ENCODE measurements around the gene CARMIL1. TPM values are rescaled to one million over a fixed set of nuclear protein-coding genes. Genes with fewer than 3 reads are reported as not detected.

The CARMIL1 gene
- total RNA-seq, 1 donor from 2014 or later: 11.8 TPM

DNA sequence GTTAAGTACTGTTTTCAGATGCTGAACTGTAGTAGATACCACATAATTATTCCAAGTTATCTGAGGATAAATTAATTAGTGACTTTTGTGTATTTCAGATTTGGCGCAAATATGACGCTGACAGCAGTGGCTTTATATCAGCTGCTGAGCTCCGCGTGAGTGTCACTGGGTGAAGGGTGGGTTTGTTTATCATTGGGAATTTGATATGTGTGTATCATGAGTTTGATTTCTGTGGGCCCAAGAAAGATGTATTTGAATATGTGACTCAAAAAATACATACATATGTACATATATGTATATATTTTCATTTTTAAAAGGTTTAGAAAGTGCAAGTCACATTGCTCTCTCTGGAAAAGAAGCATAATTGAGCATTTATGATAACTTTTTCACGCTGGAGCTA is 390.2 kb downstream of the CARMIL1 start:
- no peak overlapping the region for H3K4me3 Mint-ChIP-seq
- H3K27ac Mint-ChIP-seq: no peak overlapping the region
- peaks cover 3% of the 10 kb centered on the region for H3K27me3 Mint-ChIP-seq
- DNase-seq (ENCODE audit: extremely low spot score, unreplicated experiment): no peak
- TF ChIP-seq, protein P1, sequence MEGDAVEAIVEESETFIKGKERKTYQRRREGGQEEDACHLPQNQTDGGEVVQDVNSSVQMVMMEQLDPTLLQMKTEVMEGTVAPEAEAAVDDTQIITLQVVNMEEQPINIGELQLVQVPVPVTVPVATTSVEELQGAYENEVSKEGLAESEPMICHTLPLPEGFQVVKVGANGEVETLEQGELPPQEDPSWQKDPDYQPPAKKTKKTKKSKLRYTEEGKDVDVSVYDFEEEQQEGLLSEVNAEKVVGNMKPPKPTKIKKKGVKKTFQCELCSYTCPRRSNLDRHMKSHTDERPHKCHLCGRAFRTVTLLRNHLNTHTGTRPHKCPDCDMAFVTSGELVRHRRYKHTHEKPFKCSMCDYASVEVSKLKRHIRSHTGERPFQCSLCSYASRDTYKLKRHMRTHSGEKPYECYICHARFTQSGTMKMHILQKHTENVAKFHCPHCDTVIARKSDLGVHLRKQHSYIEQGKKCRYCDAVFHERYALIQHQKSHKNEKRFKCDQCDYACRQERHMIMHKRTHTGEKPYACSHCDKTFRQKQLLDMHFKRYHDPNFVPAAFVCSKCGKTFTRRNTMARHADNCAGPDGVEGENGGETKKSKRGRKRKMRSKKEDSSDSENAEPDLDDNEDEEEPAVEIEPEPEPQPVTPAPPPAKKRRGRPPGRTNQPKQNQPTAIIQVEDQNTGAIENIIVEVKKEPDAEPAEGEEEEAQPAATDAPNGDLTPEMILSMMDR (conservative IDR thresholded peaks at IDR 0.05): no peak
- H3K36me3 Mint-ChIP-seq: no peaks in the 10 kb centered on the region
- no peaks in the 10 kb centered on the region for H3K9me3 Mint-ChIP-seq
- peaks cover 4% of the 10 kb centered on the region for H3K4me1 Mint-ChIP-seq (ENCODE audit: unreplicated experiment)

Data from type B pancreatic cell (in vitro differentiated cells).